GM18907 (cell line): ENCODE measurements around the gene CHKB.

ENCODE experiments used
- ATAC-seq: cut with Tn5 transposase; IDR thresholded peaks from one replicate; pipeline ENCODE4 v1.9.1; 2021; ENCODE audit warnings: mild to moderate bottlenecking, moderate library complexity; ENCODE audit not compliant: unreplicated experiment

The CHKB gene

DNA sequence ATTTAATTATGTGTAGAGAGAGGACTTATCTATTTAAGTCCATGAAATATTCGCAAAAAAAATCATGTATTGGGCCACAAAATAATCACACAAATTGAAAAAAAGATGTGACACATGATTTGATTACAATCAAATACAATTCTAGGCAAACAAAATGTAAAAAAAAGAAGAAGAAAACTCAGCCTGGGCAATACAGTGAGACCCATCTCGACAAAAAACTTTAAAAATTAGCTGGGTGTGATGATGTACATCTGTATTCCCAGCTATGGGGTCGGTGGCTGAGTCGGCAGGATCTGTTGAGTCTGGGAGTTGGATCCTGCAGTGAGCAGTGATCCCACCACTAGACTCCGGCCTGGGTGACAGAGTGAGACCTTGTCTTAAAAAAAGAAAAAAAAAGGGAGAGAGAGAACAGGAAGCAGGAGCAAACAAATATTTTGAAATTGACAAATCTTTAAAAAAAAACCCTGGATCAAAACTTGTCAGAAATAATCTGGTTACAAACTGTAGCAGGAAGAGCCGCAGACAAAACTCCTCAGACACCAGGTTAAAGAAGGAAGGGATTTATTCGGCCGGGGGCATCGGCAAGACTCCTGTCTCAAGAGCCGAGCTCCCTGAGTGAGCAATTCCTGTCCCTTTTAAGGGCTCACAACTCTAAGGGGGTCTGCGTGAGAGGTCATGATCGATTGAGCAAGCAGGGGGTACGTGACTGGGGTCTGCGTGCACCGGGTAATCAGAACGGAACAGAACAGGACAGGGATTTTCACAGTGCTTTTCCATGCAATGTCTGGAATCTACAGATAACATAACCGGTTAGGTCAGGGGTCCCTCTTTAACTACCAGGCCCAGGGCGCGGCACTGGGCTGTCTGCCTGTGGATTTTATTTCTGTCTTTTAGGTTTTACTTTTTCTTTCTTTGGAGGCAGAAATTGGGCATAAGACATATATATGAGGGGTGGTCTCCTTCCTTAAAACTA, 49.5 kb downstream of the CHKB start:
- no peak for ATAC-seq

DNA sequence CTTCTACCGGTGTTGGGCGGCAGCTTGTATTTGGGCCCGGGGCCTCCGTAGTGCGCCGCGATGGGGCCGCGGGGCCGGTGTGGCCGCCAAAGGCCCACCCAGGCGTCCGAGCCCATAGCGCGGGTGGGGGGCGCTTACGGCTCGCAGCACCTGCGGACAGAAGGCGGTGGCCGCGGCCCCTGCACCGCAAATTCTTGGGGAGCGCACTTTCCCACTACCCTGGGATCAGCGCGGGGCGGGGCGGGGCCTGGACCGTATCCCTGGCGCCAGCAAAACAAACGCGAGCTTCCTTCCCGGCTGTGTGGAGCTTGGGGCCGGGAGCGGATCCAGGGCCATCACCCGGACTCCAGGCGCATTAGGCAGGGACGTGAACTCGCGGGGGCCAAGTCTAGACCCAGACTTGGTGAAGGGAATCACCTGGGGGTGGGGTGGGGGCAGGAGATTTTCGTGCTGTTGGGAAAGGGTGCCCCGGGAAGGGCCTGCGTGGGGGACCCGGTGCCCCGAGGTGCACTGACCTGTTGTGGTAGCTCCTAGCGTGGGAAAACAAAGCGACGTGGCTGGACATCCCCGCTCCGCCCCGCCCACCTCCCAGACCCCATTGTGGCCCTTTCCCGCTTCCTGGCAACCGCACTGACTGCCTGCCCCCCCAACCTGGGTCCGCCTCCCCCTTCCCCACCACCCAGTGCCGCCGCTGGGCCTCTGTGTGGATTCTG, 50.5 kb downstream of the CHKB start:
- ATAC-seq = no peak

DNA sequence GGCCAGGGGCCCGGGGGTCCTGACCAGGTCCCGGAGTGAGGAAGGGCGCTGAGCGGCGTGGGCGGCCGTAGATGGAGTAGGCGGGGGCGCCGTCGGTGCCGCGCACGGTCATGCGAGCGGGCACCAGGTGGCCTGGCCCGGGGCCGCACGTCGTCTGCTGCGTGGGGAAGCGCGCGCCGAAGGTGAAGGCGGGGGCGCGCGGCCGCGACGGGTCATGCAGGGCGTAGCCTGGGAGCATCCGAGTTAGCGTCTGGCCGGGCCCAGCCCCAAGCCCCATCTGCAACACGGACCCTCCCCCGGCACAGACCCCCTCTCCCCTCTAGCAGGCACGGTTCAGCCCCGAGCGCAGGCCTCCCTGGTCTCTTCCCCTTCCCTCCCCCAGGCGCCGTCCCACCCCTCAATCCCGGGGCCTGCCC, 51.1 kb downstream of the CHKB start:
- no peak for ATAC-seq

DNA sequence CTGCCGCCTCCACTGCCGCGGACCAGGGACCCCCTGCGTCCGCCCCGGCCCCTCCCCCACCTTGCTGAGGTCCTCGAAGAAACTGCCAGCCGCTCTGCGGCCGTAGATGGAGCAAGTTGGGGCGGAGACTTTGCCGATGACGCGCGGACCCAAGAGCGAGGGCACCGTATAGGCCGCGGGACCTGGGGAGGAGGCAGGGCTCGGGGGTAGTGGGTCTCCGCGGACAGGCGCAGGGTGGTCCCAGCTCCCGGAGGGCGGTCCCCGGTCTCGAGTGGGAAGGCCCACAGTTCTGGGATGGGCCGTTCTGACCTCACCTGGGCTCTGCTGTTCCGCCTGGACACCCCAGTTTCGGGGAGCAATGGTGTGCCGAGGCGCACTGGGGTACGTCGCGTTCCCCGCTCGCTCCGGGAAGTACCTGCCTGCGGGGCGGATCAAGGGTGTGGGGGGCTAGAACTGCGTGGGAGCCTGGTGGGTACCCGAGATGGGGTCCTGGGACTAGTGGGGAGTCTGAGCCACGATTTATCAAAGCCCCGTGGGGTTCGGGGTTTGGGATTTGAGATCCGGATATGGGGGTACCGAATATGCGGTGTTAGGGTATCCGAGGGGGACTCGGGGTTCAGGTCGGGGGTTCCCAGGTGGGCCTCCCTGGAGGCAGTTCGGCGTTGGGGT, 51.6 kb downstream of the CHKB start:
- no peak for ATAC-seq

DNA sequence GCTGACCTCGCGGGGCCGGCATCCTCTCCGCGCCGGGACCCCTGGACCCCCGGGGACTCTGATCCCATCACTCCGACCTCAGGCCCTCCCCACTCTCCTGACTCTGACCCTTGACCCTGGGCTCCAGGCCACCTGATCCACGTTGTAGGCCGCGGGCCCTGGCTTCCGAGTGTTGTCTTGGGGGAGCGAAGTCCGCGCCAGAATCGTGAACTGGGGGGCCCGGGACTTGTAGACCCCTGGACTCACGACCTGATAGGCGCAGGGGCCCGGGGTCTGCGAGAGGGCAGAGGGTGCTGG, 52.1 kb downstream of the CHKB start:
- no peak for ATAC-seq

DNA sequence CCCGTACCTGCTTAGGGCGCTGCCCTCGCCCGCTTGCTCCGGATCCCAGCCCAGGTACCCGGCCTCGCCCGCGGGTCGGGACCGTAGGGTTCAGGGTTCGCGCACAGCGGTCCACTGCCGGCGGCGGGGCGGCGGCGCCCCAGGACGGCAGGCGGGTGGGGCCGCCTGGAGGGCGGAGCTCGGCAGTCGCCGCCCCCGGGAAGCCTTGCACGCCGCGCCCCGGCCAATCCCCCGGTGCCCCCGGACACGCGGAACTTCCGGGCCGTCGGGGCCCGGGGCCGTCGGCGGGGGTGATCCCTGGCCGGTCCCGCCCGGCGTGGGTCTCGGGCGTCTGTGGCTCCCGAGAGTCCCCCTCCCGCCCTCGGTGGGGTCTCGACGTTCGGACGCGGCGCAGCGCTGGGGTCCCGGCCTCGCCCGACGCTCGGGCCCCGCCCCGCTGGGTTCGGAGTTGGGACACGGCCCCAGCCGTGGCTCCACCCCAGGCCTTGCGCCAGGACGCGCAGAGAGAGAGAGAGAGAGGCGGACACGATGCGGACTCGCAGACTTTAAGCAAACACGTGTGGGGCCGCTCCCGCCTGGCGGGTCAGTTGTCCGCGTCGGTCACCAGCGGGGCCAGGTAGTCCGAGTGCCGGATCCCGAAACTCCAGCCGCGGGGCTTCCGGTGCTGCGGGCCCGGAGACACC, 52.6 kb downstream of the CHKB start, which contains the start of gene TYMP:
TYMP (minus strand) TSS at position 116 of the 683 bp plus-strand sequence. CDS start 303 bp downstream, outside the sequence.
- ATAC-seq = peak; percentile 21

DNA sequence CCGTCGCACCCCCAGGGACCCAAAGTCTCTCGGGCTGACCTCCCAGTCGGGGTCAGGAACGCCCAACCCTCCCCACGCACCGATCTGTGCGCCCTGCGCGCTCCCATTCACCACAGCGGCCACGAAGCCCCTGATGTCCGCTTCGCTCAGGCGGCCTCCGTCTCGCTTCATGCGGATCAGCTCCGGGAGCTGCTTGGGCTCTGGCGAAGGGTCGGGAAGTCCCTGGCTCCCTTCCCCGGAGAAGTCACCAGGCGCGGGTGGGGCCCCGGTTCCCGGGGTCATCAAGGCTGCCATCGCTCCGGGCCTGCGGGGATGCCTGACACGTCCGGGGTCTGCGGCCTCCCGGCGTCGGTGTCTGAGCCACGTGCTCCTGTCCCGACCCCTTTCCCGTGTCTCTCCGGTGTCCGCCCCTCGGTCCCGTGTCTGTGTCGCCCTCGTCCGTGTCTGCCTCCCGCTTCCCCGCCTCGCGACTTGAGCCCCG, 53.2 kb downstream of the CHKB start:
- ATAC-seq = no peak
